Mucosa of gallbladder (tissue), 1 donor: ENCODE measurements around the gene MAP2K1. TPM values are rescaled to one million over a fixed set of nuclear protein-coding genes. Genes with fewer than 3 reads are reported as not detected.
"Not testable (repeated sequence)": the region's sequence is repeated elsewhere in the genome, so short reads cannot be mapped to it uniquely, and the experiment has no call there.

Experiments used
- DNase-seq: peaks from one replicate; pipeline ENCODE4 v3.0.0-alpha.2; 2020; ENCODE audit warnings: low spot score
- total RNA-seq: library from RNA; stranded (reverse); gene quantifications from one replicate; pipeline ENCODE4 v1.2.1, GENCODE V29; 2021
- donor health status: DM: no; HTN: no; CAD: no.

Gene MAP2K1
- total RNA-seq = 48.2 TPM

DNA sequence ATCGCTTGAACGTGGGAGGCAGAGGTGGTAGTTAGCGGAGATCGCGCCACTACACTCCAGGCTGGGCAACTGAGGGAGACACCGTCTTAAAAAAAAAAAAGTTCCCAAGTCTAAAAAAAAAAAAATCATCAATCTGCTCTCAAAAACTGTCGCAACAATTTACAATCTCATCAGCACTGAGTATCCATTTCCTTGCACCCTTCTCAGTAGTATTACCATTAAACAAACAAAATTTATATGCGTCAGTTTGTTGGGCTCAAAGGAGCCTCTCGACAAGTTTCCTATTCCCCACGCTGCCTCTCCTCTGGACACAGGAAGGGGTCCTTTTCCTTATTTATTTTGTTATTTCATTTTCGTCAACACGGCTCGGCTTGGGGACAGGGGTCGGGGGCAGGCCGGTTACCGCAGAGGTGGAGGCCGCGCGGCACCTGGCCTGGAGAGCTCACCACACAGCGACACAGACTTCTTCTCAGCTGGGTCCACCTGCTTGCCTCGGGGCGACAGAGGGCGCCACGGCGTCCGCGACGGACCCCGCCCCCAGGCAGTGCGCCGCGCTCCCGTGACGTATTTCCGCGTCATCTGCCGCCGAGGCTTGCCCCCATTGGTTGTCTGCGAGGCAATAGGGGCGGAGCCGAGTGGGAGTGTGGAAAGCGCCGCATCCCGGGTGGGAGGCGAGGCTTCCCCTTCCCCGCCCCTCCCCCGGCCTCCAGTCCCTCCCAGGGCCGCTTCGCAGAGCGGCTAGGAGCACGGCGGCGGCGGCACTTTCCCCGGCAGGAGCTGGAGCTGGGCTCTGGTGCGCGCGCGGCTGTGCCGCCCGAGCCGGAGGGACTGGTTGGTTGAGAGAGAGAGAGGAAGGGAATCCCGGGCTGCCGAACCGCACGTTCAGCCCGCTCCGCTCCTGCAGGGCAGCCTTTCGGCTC is at the start of gene MAP2K1:
Gene MAP2K1 (plus strand): TSS at position 709 of the 920 bp plus-strand sequence. CDS start 436 bp downstream, outside the sequence.
- peak; percentile 98 for DNase-seq

DNA sequence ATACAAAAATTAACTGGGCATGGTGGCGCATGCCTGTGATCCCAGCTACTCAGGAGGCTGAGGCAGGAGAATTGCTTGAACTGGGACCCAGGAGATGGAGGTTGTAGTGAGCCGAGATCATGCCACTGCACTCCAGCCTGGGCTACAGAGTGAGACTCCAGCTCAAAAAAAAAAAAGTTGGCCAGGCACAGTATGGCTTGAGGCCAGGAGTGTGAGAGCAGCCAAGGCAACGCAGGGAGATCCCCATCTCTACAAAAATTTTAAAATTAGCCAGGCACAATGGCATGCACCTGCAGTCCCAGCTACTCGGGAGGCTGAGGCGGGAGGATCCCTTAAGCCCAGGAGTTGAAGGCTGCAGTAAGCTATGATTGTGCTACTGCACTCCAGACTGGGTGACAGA is 38.2 kb upstream of the MAP2K1 start:
- DNase-seq = not testable (repeated sequence)

DNA sequence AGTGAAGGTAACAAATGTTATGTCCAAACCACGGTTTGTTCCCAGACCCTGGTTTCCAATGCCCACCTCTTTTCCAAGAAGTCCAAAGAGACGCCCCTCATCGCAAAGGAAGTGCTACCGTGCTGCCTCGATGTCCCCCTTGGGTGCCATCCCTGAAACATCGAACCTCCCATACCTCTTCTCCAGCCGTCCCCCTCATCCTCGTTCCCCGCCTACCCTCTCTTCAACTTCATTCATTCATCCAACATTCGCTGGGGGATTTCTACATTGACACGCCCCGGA is 30.7 kb upstream of the MAP2K1 start:
- no peak for DNase-seq

DNA sequence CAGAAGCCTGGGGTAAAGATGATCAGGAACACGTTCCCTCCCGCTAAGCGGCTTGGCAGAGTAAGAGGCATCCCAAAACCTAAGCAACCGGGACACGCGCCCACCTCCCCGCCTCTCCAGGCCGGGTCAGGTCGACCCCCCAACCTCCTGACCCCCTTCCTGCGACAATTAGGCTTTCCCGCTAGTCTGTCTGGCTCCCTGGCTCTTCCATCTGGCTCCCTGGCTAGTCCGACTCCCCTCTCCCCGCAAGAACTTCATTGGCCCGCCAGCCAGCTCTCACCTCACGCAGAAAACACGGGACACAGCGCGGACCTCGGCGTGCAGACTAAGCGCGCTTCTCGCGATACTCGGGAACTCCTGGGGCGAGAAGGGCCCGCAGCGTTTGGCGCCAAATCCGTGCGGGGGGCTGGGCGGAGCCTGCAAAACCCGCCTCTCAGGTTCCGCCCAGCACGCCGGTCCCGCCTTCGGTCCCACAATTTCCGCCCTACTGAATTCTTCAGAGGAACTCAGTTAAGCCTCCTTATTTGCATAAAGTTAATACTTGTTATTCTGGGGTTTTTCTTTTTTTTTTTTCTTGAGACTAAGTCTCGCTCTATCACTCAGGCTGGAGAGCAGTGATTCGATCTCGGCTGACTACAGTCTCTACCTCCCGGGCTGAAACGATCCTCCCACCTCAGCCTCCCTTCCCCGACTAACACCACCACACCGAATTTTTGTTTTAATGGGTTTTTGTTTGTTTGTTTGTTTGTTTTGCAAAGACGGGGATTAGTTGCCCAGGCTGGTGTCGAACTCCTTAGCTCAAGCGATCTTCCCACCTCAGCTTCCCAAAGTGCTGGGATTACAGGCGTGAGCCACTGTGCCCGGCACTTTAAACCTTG is 30.1 kb upstream of the MAP2K1 start, which contains the start of gene TIPIN:
Gene TIPIN (minus strand): TSS at position 327 of the 878 bp plus-strand sequence. CDS start 3,738 bp downstream, outside the sequence.
- peak; percentile 95 for DNase-seq

DNA sequence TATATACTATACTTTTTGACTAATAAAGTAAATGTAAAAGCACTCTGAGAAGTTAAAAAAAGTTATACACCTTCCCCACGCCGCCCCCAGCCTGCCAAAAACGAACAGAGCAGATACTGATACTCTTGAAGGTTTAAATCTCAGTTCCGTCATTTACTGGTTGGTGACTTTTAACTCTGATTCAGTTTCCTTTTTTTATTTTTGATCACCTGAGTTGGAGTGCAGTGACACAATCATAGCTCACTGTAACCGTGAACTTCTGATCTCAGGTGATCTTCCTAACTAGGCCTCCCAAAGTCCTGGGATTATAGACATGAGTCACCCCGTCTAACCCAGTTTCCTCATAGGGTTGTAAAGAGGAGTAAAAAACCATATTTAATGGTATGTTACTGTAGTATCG is 27.0 kb upstream of the MAP2K1 start:
- DNase-seq = no peak

DNA sequence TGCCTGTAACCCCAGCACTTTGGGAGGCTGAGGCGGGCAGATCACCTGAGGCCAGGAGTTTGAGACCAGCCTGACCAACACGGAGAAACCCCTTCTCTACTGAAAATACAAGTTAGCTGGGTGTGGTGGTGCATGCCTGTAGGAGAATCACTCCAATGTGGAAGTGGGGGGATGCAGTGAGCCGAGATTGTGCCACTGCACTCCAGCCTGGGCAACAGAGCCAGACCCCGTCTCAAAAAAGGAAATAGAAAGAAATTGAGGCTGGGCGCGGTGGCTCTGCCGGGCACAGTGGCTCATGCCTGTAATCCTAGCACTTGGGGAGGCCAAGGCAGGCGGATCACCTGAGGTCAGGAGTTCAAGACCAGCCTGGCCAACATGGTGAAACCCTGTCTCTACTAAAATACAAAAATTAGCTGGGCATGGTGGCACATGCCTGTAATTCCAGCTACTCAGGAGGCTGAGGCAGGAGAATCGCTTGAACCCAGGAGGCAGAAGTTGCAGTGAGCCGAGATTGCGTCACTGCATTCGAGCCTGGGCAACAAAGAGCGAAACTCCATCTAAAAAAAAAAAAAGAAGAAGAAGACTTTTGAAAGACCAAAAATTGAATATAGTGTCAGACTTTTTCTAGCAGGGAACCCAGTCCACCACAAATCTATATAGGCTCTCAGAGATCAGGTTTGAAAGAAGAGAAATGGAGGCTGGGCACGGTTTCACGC is 24.8 kb upstream of the MAP2K1 start:
- not testable (repeated sequence) for DNase-seq

DNA sequence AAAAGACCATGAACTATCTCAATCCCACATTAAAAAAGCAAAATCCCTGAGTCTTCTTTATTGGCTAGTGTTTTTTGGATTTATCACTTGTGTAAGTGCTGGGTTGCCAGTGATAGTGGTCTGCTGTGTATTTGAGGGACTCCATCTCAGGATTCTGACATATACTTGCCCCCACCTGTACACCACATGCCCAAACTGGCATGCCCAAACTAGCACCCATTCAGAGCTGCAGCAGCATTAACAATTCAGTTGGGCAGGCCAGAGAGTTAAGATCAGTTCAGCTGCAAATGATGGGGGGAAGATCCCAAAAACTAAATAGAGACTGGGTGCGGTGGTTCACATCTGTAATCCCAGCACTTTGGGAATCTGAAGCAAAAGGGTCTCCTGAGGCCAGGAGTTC is 23.9 kb upstream of the MAP2K1 start:
- DNase-seq = no peak

DNA sequence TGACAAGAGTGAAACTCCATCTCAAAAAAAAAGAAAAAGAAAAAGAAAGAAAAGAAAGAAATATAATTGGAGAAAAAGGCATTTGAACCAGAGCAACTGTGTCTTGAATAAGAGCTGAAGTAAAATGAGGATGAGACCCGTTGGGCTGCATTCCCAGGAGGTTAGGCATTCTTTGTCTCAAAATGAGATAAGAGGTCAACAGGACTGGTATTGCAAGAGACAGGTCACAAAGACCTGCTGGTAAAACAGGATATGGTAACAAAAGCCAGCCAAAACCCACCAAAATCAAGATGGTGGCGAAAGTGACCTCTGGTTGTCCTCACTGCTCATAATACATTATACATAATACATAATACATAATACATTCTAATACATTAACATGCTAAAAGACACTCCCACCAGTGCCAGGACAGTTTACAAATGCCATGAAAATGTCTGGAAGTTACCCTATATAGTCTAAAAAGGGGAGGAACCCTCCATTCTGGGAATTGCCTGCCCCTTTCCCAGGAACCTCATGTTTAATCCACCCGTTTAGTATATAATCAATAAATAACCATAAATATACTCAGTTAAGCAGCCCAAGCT is 21.7 kb upstream of the MAP2K1 start:
- DNase-seq = no peak

DNA sequence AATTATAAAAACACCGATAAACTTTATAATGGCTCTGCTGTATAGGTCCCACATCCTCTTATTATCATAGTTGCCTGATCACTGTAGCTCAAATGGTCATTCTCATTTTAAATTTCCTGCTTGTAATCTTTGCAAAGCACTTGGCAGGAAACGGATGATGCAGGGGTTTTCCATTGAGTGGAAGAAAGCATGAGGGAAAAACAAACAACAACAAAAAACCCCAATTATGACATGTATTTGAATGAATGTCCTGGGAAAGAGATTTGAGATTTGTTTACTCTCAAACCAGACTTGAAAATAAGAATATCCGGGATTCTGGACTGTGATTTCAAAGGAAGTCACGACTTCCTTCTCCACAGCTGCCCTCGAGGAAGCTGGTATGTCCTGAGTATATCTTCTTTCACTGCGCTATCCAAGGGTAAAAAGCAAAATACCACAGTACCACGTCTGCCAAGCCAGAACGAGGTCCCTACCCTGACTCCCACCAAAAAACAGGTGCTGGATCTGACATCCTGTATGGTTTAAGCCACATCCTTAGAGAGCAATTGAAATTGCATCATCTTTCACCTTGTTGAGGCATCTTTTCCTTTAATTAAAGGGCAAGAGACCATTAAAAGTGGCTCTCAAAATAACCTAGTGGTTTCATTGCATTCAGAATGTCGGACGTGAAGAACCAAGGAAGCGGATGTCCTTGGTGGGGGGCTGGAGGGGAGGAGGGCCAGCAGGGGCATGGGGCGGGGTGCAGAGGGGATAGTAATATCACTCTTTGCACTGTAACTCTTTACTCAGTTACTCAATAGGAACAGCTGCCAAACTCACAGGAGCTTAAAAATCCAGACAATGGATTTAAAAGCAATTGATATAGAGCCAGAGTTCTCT is 16.7 kb upstream of the MAP2K1 start:
- no peak for DNase-seq

DNA sequence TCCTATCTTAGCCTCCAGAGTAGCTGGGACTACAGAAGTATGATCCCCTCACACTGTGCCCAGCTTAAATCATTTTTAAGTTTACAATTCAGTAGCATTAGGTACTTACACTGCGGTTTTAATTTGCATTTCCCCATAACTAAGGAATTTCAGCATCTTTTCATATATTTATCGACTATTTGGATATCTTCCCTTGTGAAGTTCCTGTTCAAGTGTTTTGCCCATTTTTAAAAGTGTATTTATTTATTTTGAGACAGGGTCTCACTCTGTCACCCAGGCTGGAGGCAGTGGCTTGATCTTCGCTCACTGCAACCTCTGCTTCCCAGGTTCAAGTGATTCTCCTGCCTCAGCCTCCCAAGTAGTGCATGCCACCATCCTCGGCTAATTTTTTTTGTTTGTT is 12.5 kb upstream of the MAP2K1 start:
- DNase-seq = no peak

DNA sequence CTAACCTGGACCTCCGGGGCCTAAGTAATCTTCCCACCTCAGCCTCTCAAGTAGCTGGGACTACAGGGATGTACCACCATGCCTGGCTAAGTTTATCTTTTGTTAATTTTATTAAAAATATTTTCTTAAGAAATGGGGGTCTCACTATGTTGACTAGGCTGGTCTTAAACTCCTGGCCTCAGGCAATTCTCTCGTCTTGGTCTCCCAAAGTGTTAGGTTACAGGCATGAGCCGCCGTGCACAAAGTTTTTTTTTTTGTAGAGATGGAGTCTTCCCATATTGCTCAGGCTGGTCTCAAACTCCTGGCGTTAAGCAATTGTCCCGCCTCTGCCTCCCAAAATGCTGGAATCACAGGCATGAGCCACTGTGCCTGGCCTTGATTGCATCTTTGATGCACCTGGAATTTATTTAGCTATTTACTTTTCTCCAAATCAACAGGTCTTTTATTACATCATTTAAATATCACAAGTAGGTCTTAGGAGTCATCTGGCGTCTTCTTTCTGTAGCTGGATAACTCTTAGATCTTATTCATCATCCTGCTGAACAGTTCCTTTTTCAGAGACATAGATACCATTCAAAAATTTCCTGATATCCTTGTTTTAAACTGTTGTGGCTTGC is 7.8 kb upstream of the MAP2K1 start:
- DNase-seq = no peak

DNA sequence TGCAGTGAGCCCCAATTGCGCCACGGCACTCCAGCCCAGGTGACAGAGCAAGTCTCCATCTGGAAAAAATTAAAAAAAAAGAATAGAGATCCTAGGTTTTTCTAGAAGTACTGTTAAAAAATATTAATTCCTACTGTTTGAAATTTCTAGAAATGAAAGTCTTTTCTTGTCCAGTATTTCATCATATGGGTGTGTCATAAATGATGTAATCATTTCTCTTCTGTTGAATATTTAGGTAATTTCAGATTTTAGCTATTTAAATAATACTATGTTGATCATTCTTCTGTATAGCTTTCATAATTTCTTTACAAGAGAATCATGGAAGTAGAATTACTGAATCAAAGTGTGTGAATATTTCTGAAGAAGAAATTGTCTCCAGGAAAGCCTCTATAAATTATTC is 5.3 kb upstream of the MAP2K1 start:
- DNase-seq = not testable (repeated sequence)

DNA sequence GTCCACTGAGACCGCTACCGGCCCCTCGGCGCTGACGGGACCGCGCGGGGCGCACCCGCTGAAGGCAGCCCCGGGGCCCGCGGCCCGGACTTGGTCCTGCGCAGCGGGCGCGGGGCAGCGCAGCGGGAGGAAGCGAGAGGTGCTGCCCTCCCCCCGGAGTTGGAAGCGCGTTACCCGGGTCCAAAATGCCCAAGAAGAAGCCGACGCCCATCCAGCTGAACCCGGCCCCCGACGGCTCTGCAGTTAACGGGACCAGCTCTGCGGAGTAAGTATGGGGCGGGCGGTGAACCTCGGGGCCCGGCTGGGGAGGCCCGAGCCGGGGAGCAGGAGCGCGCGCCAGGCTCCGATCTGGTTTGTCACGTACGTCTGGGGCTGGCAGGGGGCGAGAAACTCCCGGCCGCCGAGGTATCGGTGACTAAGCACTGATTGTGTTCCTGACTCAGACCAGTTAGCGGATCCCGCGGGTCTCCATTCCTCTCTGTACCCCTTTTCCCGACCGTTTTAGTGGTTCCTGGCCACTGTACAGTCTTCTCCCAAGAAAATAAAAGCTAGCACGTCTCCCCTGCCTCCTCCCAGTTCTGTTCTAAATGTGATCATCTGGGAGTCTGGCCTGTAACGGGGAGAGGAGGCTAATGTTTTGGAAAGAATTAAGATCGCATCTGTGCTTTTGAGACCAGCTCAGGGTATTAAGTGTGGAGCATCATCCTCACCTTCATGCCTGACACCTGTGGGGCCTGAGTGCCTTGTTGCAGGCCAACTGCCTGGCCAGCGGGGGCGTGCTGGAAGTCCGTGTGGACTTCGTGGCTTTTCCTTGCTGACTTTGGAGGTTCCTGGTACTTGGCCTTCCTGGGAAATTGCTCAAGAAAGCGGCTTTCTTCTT is 691 bp downstream of the MAP2K1 start:
- peak; percentile 28 for DNase-seq

DNA sequence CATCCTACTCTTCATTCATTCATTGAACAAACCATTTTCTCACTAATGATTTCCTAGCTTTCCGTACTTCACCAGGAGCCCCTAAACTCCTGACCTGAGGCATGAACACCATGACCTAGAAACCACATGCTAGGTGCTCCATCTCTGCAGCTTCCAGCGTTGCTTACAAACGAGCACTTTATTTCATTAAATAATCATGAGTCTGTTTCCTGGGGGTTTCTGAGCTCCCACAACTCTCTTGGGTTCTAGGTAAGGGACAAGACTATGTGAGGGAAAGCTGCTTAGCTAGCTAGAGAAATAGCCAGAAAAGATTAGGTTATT is 1.3 kb downstream of the MAP2K1 start:
- DNase-seq = no peak

DNA sequence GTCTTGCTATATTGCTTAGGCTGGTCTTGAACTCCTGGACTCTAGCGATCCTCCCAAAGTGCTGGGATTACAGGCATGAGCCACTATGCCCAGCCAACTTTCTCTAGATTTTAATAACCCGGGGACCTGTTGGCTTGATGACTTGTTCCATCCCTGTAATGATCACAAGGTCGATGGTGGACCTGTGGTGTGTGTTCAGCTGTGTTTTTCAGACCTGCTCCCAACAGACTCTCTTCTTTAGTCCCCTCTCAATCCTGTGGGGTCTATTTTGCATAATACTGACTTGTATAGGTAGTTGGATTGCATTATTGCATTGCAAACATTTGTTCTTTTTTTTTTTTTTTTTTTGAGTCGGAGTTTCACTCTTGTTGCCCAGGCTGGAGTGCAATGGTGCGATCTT is 1.9 kb downstream of the MAP2K1 start:
- no peak for DNase-seq

DNA sequence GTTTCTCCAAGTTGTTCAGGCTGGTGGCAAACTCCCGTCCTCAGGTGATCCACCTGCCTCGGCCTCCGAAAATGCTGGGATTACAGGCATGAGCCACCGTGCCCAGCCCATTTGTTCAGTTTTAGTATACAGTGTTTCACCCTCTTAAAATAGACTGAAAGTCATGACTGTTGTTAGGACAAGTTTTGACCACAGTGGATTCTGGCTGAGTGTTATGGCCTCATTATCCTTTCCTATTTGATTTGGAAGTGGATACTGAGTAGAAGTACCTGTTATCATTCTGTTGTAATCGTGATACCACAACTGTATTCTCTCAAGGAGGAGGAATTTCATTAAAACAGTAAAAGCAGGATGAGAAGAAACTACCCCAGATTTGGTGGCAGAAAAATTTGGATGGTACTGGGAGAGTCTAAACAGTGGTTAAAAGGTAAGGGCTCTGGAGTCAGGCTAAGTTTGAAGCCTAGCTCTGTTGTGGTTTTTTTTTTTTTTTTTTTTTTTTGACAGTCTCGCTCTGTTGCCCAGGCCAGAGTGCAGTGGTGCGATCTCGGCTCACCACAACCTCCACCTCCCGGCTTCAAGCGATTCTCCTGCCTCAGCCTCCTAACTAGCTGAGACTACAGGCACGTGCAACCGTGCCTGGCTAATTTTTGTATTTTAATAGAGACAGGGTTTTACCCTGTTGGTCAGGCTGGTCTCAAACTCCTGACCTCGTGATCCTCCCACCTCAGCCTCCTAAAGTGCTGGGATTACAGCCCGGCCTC is 2.6 kb downstream of the MAP2K1 start:
- no peak for DNase-seq

DNA sequence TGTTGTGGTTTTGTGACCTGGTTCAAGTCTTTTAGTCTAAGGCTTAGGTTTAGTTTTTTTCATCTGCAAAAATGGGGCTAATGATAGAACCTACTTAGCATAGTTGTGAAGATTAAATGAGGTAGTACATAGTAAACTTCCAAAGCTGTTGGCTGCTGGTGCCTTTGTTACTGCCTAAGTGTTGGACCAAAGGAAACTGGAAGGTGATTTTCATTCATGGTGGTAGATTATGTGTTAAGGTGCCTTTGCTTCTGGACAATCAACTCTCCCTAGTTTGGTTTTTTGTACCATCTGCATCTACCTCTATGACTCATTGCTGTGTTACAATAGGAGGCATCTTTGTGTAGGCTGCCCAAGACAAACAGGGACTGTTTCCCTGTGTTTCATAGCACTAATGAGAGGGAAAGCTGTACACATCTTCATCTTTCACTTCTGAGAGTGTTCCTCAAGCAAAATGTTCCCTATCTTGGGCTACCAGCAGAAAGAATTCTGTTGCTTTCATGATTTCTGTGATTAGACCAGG is 3.2 kb downstream of the MAP2K1 start:
- no peak for DNase-seq

DNA sequence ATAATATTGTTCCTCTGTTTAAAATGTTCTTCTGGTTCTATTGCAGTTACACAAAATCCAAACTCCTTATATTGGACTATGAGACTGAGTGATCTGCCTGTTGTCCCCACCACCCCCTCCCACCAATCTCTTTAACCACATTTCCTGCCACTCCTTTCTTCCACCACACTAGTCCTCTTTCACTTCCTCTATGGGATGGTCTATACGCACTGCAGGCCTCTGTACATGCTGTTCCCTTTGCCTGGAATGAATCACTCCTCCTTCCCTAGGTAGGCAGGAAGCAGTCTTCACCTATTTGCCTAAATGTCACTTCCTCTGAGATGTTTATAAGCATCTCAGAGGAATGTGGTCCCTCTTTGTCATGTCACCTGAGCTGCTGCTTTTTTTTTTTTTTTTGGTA is 4.0 kb downstream of the MAP2K1 start:
- DNase-seq = no peak
